Rectal smooth muscle tissue (tissue), 1 donor: ENCODE data around the gene SLC12A4.

Experiments
- H3K27ac ChIP-seq: one replicate; pipeline ENCODE4 v1.7.0; 2013; ENCODE audit warnings: low read depth, low read length, inconsistent platforms
- H3K27me3 ChIP-seq: one replicate; pipeline ENCODE4 v1.7.0; 2013; ENCODE audit warnings: low read length; ENCODE audit not compliant: control insufficient read depth, insufficient read depth
- H3K36me3 ChIP-seq: one replicate; pipeline ENCODE4 v1.7.0; 2013; ENCODE audit warnings: low read length; ENCODE audit not compliant: control insufficient read depth, insufficient read depth
- H3K4me1 ChIP-seq: one replicate; pipeline ENCODE4 v1.7.0; 2013; ENCODE audit warnings: low read length; ENCODE audit not compliant: control insufficient read depth, insufficient read depth
- H3K4me3 ChIP-seq: one replicate; pipeline ENCODE4 v1.7.0; 2013; ENCODE audit warnings: low read length
- H3K9ac ChIP-seq: one replicate; pipeline ENCODE4 v1.7.0; 2013; ENCODE audit warnings: low read length

Gene SLC12A4

GRCh38 chr16:67901734-67902133 is 66.7 kb downstream of the SLC12A4 start:
- H3K9ac ChIP-seq: no peak overlapping the region
- H3K27me3 ChIP-seq: no peaks in the 10 kb centered on the region

DNA sequence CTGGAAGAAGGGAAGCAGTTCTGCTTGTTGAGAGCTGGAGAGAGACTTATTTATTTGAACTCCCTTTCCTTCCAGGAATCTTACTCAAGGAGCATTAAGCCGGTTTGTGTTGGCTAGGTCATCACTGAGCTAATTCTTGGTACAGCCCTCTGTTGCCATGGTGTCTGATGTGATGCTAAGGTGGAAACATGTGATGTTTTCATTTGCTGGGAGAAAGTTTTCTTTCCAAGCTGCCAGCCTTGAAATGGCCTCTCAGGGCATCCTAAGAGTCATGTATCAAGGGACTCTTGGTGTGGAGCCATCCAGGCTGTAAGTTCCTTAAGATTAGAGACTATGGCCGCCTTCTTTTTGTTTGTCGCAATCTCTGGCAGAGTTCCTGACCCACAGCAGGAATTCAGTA is 71.2 kb downstream of the SLC12A4 start:
- H3K4me3 ChIP-seq: no peak overlapping the region
- no peak overlapping the region for H3K9ac ChIP-seq
- H3K27ac ChIP-seq: no peak overlapping the region
- H3K27me3 ChIP-seq: no peaks in the 10 kb centered on the region
- no peaks in the 10 kb centered on the region for H3K36me3 ChIP-seq
- peaks cover 11% of the 10 kb centered on the region for H3K4me1 ChIP-seq

More at GRCh38 chr16:67901734-67902133, 66.7 kb downstream of the SLC12A4 start:
- no peak overlapping the region for H3K27ac ChIP-seq
- H3K36me3 ChIP-seq: no peaks in the 10 kb centered on the region
- no peak overlapping the region for H3K4me3 ChIP-seq
- no peaks in the 10 kb centered on the region for H3K4me1 ChIP-seq

DNA sequence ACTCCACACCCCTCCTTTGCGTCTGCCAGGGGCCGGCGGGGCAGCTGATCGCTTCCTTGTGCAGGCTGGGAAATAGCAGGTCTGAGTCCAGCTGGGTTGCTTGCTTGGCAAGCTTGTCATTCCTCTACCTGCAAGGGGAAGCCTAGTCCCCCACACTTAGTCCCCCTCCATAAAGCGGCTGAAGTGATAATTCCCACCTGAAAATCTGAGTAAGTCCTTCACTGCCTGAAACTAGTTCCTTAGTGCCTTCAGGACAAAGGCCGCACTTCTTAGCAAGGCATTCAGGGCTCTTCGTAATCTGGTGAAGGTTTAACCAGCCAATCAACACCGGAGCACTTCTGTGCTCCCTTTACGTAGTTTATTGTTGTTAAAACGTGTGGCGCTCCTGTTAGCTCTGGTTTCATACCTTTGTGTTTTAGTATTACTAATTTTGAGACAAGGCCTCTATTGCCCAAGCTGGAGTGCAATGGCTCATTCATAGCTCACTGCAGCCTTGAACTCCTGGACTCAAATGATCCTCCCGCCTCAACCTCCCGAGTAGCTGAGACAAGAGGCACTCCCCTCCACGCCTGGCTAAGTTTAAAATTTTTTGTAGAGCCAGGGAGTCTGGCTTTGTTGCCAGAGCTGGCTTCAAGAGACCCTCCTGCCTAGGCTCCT is 74.6 kb downstream of the SLC12A4 start:
- no peaks in the 10 kb centered on the region for H3K36me3 ChIP-seq
- peak overlapping the region; percentile 88 for H3K27ac ChIP-seq
- peaks cover 11% of the 10 kb centered on the region for H3K4me1 ChIP-seq
- peak overlapping the region; percentile 81 for H3K4me3 ChIP-seq
- H3K9ac ChIP-seq: peak overlapping the region; percentile 36
- H3K27me3 ChIP-seq: no peaks in the 10 kb centered on the region
